K562 (cell line): Measurements from ENCODE around the gene ARMC7. TPM values are rescaled to one million over a fixed set of nuclear protein-coding genes. Genes with fewer than 3 reads are reported as not detected.
A peak's percentile ranks its signal among the peaks of the same experiment; 100 is the strongest.

Experiments used
- AFF1 ChIP-seq, 2 experiments: fragments of 450-650 bp; IDR thresholded peaks; 2 replicates each; pipeline ENCODE4 v1.6.1; 2018; ENCODE audit warnings: mild to moderate bottlenecking in 2 of 2, low read depth in 1 of 2; ENCODE audit not compliant: partially characterized antibody in 2 of 2
- ATF1 ChIP-seq, 2 experiments: fragments of 450-650 bp in 1 of 2; IDR thresholded peaks; 2 replicates each; pipeline ENCODE4 v1.6.1; 2016; ENCODE audit warnings: missing compliant biosample characterization in 1 of 2, missing genetic modification characterization in 1 of 2
- BCOR ChIP-seq: fragments of 450-650 bp; IDR thresholded peaks from 2 replicates; pipeline ENCODE4 v1.6.1; 2016
- CBX3 ChIP-seq, 2 experiments: IDR thresholded peaks; 1 replicate in 1 of 2; 2 replicates in 1 of 2; pipeline ENCODE4 v1.6.1; 2012; ENCODE audit warnings: inconsistent platforms in 2 of 2, low read length in 2 of 2, borderline replicate concordance in 1 of 2, control low read depth in 1 of 2
- CREB3 ChIP-seq: fragments of 450-650 bp; conservative IDR thresholded peaks from 2 replicates; pipeline ENCODE4 v1.6.1; 2016; ENCODE audit warnings: missing genetic modification characterization, low read depth, mild to moderate bottlenecking, missing compliant biosample characterization, moderate library complexity
- FOXJ3 ChIP-seq: sonication (generic); formaldehyde crosslinking; IDR thresholded peaks from 2 replicates; pipeline ENCODE4 v1.4.0; 2020; ENCODE audit warnings: mild to moderate bottlenecking, missing genetic modification reagents
- HDGF ChIP-seq: fragments of 450-650 bp; IDR thresholded peaks from 2 replicates; pipeline ENCODE4 v1.6.1; 2016
- KAT2B ChIP-seq: IDR thresholded peaks from one replicate; pipeline ENCODE4 v1.6.1; 2012; ENCODE audit warnings: low read depth, mild to moderate bottlenecking, control low read depth, inconsistent platforms, low read length, moderate library complexity
- KLF1 ChIP-seq: fragments of 450-650 bp; IDR thresholded peaks from 2 replicates; pipeline ENCODE4 v1.6.1; 2016; ENCODE audit warnings: missing genetic modification characterization, missing compliant biosample characterization
- L3MBTL2 ChIP-seq: fragments of 450-650 bp; IDR thresholded peaks from 2 replicates; pipeline ENCODE4 v1.6.1; 2016; ENCODE audit warnings: mild to moderate bottlenecking, moderate library complexity
- MBD2 ChIP-seq: sonication (generic); IDR thresholded peaks from 2 replicates; pipeline ENCODE4 v1.6.1; 2016; ENCODE audit warnings: low read depth, borderline replicate concordance
- MTF1 ChIP-seq: fragments of 250-450 bp; sonication (Bioruptor Pico); IDR thresholded peaks from 2 replicates; pipeline ENCODE4 v1.9.0; 2021; ENCODE audit warnings: moderate library complexity, mild to moderate bottlenecking, inconsistent platforms, borderline replicate concordance
- RB1 ChIP-seq: fragments of 450-650 bp; IDR thresholded peaks from 2 replicates; pipeline ENCODE4 v1.6.1; 2017; ENCODE audit warnings: low read depth, mild to moderate bottlenecking
- RBBP5 ChIP-seq: fragments of 200-600 bp; sonication (generic); IDR thresholded peaks from 2 replicates; pipeline ENCODE4 v1.6.1; 2012; ENCODE audit warnings: borderline replicate concordance, mild to moderate bottlenecking, low read length, control low read depth, inconsistent platforms; ENCODE audit not compliant: insufficient read depth, poor library complexity, severe bottlenecking
- SMAD3 ChIP-seq: fragments of 450-650 bp; formaldehyde crosslinking; conservative IDR thresholded peaks from 2 replicates; pipeline ENCODE4 v1.4.0; 2020; ENCODE audit warnings: mild to moderate bottlenecking
- SMAD4 ChIP-seq: fragments of 250-450 bp; sonication (Bioruptor Pico); conservative IDR thresholded peaks from 2 replicates; pipeline ENCODE4 v1.8.0; 2021; ENCODE audit warnings: inconsistent platforms, mild to moderate bottlenecking, moderate library complexity
- SPI1 ChIP-seq: IDR thresholded peaks from 2 replicates; pipeline ENCODE4 v1.6.1; 2011; ENCODE audit warnings: low read depth, low read length, control low read depth, borderline replicate concordance
- TSC22D4 ChIP-seq: fragments of 450-650 bp; IDR thresholded peaks from 2 replicates; pipeline ENCODE4 v1.6.1; 2016; ENCODE audit warnings: missing genetic modification characterization, missing biosample characterization, control low read depth
- ZC3H8 ChIP-seq: fragments of 450-650 bp; IDR thresholded peaks from 2 replicates; pipeline ENCODE4 v1.6.1; 2017
- ZNF133 ChIP-seq: fragments of 250-450 bp; sonication (Bioruptor Pico); IDR thresholded peaks from 2 replicates; pipeline ENCODE4 v1.4.0; 2020; ENCODE audit warnings: mild to moderate bottlenecking
- ZNF197 ChIP-seq: fragments of 200-800 bp; sonication (Bioruptor generic); IDR thresholded peaks from 2 replicates; pipeline ENCODE4 v1.6.1; 2016; ENCODE audit warnings: low read depth, missing genetic modification characterization, missing compliant biosample characterization
- ZNF57 ChIP-seq: fragments of 450-650 bp; formaldehyde crosslinking; IDR thresholded peaks from 2 replicates; pipeline ENCODE4 v1.4.0; 2020; ENCODE audit warnings: mild to moderate bottlenecking, moderate library complexity
- ZNF764 ChIP-seq: fragments of 250-450 bp; sonication (Bioruptor Pico); IDR thresholded peaks from 2 replicates; pipeline ENCODE4 v1.4.0; 2020; ENCODE audit warnings: low read depth, mild to moderate bottlenecking, moderate library complexity
- ZNF780A ChIP-seq: fragments of 250-450 bp; sonication (Bioruptor Pico); IDR thresholded peaks from 2 replicates; pipeline ENCODE4 v1.5.0; 2021; ENCODE audit warnings: mild to moderate bottlenecking
- ZNF785 ChIP-seq: fragments of 250-450 bp; sonication (Bioruptor Pico); IDR thresholded peaks from 2 replicates; pipeline ENCODE4 v1.4.0; 2020; ENCODE audit warnings: mild to moderate bottlenecking
- polyA plus RNA-seq, 8 experiments: library from polyadenylated mRNA; depleted of rRNA in 4 of 8; stranded (reverse) in 5 of 8; unstranded in 3 of 8; fragments of >200 nt; fragmentation: Nextera tagmentation in 2 of 8; fragmentation: Illumina TruSeq in 1 of 8; extraction: Ambion mirVana in 2 of 8; extraction: Trizol in 1 of 8; gene quantifications; 2 replicates each; pipeline versions ENCODE4 v1.2.1 to v1.2.3, GENCODE V29; 2011 to 2014; ENCODE audit warnings: inconsistent platforms in 1 of 8, missing spikeins in 1 of 8
- total RNA-seq, 7 experiments: library from RNA; depleted of rRNA in 6 of 7; stranded (reverse); fragments of >200 nt in 6 of 7; fragmentation: Illumina TruSeq in 2 of 7; extraction: Trizol in 2 of 7; gene quantifications; 2 replicates each; pipeline versions ENCODE4 v1.2.1 to v1.2.3, GENCODE V29; 2011 to 2021; ENCODE audit warnings: low replicate concordance in 1 of 7

ARMC7 gene
- total and polyA plus RNA-seq, 9 of the 15 experiments (the other 6 are each of a cell fraction or from before 2014, with no cell fraction given): 1.4 to 15.2 (median 5.9) TPM

GRCh38 chr17:75090871-75091854 lies 18.6 kb upstream of the ARMC7 start (continued):
- no peak for TF ChIP-seq AFF1 (IDR thresholded peaks at IDR 0.05; ENCODE audit: low read depth in 1 of 2, partially characterized antibody in 2 of 2)
- no peak for TF ChIP-seq ZNF780A (CRISPR knock-in tag)
- no peak for TF ChIP-seq KLF1 (tag)
- no peak for TF ChIP-seq ZNF133 (CRISPR knock-in tag)
- TF ChIP-seq CREB3 (tag): no peak
- TF ChIP-seq KAT2B: no peak
- no peak for TF ChIP-seq BCOR
- no peak for TF ChIP-seq RBBP5
- peak; percentile 81 for TF ChIP-seq L3MBTL2
- no peak for TF ChIP-seq MTF1 (CRISPR knock-in tag)
- TF ChIP-seq ZNF57 (CRISPR knock-in tag): no peak
- no peak for TF ChIP-seq SPI1
- no peak for TF ChIP-seq SMAD4 (CRISPR knock-in tag)
- TF ChIP-seq TSC22D4 (tag): no peak
- TF ChIP-seq ATF1 (CRISPR knock-in tag; IDR thresholded peaks at IDR 0.05): no peak
- no peak for TF ChIP-seq ATF1 (tag; IDR thresholded peaks at IDR 0.05)
- no peak for TF ChIP-seq FOXJ3
- TF ChIP-seq RB1: no peak
- TF ChIP-seq ZC3H8: no peak
- TF ChIP-seq ZNF197 (CRISPR knock-in tag): no peak
- no peak for TF ChIP-seq MBD2
- TF ChIP-seq HDGF: no peak; the same call in 1 of the 2 replicates
- no peak for TF ChIP-seq SMAD3 (CRISPR knock-in tag)
- no peak for TF ChIP-seq ZNF764 (CRISPR knock-in tag)
- no peak for TF ChIP-seq CBX3 (IDR thresholded peaks at IDR 0.05; ENCODE audit: borderline replicate concordance in 1 of 2, low read length in 2 of 2)
- no peak for TF ChIP-seq ZNF785 (CRISPR knock-in tag)
